Epithelial cell of proximal tubule (primary cell): ENCODE measurements around the gene PAN2. TPM values are rescaled to one million over a fixed set of nuclear protein-coding genes. Genes with fewer than 3 reads are reported as not detected.
A peak's percentile ranks its signal among the peaks of the same experiment; 100 is the strongest.

Experiments
- DNase-seq: peaks from one replicate; pipeline ENCODE4 v3.0.0-alpha.2; 2011; ENCODE audit warnings: low read depth
- H3K4me3 ChIP-seq: 2 replicates; pipeline ENCODE4 v1.5.1; 2011; ENCODE audit warnings: low read depth, mild to moderate bottlenecking, low read length
- CTCF ChIP-seq: conservative IDR thresholded peaks from 2 replicates; pipeline ENCODE4 v1.5.1; 2012; ENCODE audit warnings: low read depth, mild to moderate bottlenecking, low read length
- total RNA-seq: library from RNA; depleted of rRNA; stranded (reverse); fragments of >200 nt; gene quantifications from 2 replicates; pipeline ENCODE4 v1.2.3, GENCODE V29; 2015

The PAN2 gene
- total RNA-seq, 1 donor from 2014 or later = 12.1 TPM

DNA sequence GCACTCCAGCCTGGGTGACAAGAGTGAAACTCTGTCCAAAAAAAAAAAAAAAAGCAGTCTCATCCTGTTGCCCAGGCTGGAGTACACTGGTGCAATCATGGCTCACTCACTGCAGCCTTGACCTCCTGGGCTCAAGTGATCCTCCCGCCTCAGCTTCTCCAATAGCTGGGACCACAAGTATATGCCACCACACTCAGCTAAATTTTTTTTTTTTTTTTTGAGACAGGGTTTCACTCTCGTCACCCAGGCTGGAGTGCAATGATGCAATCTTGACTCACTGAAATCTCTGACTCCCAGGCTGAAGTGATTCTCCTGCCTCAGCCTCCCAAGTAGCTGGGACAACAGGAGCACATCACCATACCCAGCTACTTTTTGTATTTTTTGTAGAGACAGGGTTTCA lies 12.8 kb downstream of the PAN2 start:
- TF ChIP-seq CTCF = no peak
- no peak overlapping the region for H3K4me3 ChIP-seq
- no peak for DNase-seq

DNA sequence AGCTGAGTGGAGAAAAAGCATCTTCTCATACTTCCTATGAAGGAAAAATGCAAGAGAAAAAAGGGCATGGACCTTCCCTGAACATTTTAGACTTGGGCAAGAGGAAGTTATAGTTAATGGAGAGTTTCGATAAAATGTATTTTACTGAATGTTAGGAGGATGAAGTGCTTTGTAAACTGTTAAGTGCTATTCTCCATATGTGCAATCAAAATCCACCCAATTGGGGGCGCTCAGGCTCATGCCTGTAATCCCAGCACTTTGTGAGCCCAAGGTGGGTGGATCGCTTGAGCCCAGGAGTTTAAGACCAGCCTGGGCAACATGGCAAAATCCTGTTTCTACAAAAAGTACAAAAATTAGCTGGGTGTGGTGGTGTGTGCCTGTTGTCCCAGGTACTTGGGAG lies 16.1 kb downstream of the PAN2 start:
- H3K4me3 ChIP-seq = no peak overlapping the region
- DNase-seq = no peak
- TF ChIP-seq CTCF = no peak

DNA sequence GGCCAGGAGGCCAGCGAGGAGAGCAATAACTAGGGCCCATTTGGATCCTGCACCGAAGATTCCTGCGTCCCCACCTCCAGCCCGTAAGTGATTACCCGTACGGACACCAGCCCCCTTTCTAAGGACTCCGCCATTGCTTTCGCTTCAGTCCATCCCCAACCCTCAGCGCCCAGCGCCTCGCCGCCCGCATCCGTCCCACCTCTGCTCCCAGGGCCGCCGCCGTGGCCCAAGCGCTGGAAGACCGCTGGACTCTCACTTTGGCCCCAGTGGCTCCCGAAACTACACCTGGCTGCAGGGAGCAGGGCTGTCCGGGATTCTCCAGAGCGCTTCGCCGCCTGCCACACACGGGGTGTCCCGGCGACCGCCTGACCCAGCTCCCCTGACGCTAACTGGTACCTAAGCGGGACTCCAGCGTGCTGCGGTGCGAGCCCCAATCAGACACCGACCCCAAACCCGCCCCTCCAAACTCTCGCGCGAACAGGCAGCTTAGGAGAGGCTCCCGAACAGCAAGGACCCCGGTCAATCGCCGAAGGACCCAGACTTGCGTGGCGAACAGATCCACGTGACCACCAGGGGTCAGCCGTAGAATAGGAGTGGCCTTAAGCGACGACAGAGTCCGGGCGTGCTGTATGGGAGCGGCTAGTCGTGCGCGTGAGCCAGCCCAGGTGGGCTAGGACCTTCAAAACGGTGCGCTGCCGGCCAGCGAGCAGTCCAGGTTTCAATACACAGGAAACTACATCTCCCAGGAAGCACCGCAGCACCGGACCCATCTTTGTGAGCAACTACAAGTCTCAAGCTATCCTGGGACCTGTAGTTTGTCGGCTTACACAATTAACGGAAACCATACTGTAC lies 18.0 kb downstream of the PAN2 start, which contains the start of gene CNPY2:
Gene CNPY2 (minus strand): TSS at position 367 of the 852 bp plus-strand sequence. CDS start 771 bp downstream, outside the sequence.
- peak; percentile 92 for DNase-seq
- H3K4me3 ChIP-seq = peak within 1 kb of the TSS; percentile 95
- TF ChIP-seq CTCF = peak; percentile 14

DNA sequence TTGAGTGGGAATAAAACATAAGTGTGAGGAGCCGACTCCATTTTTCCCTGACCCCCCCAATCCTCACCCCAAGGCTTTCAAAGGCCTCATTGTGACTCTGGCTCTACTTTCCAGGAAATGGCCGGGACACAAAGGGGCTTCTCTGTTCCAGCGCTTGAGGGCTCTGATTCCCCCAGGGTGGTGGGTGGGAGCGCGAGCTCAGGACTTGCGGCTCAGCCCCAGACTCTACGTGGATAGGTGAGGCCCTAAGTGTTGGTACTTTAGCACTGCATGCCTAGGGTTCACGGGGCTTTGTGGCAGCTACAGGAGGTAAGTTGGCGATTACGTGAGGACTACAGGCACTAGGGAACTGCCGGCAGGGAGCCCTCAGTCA lies 18.6 kb downstream of the PAN2 start:
- no peak for TF ChIP-seq CTCF
- peak overlapping the region; percentile 95 for H3K4me3 ChIP-seq
- no peak for DNase-seq

- DNase-seq = no peak
- no peak overlapping the region for H3K4me3 ChIP-seq
- no peak for TF ChIP-seq CTCF
Measured at GRCh38 chr12:56311003-56311402, 22.8 kb downstream of the PAN2 start.

DNA sequence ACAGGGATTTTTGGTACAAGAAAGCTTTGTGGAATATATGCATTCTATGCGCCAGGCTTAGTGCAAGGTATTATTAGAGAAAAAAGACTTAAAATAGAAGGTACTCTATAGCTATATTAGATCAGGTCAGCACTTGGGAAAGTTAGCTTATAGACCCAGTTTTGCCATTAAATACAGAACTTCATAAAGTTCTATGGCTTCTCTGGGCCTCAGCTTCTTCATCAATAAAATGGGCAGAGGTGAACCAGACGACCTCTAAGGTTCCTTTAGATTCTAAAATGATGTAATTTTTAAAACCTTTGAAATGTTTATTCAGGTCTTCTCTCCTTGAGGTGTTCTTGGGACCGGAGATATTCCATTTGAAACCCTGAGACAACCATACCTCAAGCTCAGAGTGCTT lies 25.1 kb downstream of the PAN2 start:
- no peak for TF ChIP-seq CTCF

More for the DNA sequence above, 25.1 kb downstream of the PAN2 start:
- no peak overlapping the region for H3K4me3 ChIP-seq
- no peak for DNase-seq
